Fibroblast of villous mesenchyme (primary cell): Measurements from ENCODE around the gene ASXL2. TPM values are rescaled to one million over a fixed set of nuclear protein-coding genes. Genes with fewer than 3 reads are reported as not detected.
A peak's percentile ranks its signal among the peaks of the same experiment; 100 is the strongest.

Experiments
- DNase-seq: peaks from one replicate; pipeline ENCODE4 v3.0.0-alpha.2; 2010; ENCODE audit warnings: low read depth
- H3K4me3 ChIP-seq: 2 replicates; pipeline ENCODE4 v1.5.1; 2011; ENCODE audit warnings: low read depth, mild to moderate bottlenecking, low read length
- total RNA-seq: library from RNA; depleted of rRNA; stranded (reverse); fragments of >200 nt; gene quantifications from 2 replicates; pipeline ENCODE4 v1.2.3, GENCODE V29; 2012
- TF ChIP-seq, protein P1 (sequence below): IDR thresholded peaks from 2 replicates; pipeline ENCODE4 v1.5.1; 2012; ENCODE audit warnings: low read depth, mild to moderate bottlenecking, low read length; ENCODE audit not compliant: insufficient read depth

ASXL2 gene
- total RNA-seq, 1 donor, result 13.8 TPM

DNA sequence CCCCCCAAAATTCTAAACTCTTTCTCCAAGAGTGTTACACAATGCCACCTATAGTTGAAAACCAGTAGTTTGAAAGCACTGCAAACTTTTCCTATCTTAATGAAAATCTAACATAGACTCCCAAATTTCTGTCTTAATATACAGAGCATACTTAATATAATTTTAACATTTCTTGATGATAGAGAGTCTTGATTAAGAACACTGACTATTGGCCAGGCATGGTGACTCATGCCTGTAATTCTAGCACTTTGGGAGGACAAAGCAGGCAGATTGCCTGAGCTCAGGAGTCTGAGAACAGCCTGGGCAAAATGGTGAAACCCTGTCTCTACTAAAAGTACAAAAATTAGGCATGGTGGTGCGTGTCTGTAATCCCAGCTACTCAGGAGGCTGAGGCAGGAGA, 34.2 kb downstream of the ASXL2 start:
- TF ChIP-seq, protein P1, sequence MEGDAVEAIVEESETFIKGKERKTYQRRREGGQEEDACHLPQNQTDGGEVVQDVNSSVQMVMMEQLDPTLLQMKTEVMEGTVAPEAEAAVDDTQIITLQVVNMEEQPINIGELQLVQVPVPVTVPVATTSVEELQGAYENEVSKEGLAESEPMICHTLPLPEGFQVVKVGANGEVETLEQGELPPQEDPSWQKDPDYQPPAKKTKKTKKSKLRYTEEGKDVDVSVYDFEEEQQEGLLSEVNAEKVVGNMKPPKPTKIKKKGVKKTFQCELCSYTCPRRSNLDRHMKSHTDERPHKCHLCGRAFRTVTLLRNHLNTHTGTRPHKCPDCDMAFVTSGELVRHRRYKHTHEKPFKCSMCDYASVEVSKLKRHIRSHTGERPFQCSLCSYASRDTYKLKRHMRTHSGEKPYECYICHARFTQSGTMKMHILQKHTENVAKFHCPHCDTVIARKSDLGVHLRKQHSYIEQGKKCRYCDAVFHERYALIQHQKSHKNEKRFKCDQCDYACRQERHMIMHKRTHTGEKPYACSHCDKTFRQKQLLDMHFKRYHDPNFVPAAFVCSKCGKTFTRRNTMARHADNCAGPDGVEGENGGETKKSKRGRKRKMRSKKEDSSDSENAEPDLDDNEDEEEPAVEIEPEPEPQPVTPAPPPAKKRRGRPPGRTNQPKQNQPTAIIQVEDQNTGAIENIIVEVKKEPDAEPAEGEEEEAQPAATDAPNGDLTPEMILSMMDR, result no peak
- peak; percentile 48 for DNase-seq
- H3K4me3 ChIP-seq, result no peak overlapping the region

DNA sequence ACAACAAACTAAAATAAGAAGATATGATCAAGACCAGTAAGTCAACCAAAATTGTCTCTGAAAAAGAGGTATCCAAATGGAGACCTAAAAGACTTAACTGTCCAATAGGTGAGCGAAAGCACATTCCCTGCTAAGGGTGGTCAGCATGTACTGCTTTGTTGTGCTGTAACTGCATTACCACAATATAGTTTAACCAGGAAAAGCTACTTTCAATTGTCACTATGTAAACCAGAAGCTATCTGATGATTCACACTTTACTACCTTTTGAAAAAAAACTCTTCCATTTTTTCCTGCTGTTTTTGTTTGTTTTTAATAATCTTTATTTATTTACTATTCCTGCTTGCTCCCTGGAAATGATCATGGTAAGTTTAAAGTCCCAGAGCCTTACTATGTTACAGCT, 36.1 kb downstream of the ASXL2 start:
- no peak overlapping the region for H3K4me3 ChIP-seq
- DNase-seq, result peak; percentile 7
- TF ChIP-seq, protein P1, result no peak

DNA sequence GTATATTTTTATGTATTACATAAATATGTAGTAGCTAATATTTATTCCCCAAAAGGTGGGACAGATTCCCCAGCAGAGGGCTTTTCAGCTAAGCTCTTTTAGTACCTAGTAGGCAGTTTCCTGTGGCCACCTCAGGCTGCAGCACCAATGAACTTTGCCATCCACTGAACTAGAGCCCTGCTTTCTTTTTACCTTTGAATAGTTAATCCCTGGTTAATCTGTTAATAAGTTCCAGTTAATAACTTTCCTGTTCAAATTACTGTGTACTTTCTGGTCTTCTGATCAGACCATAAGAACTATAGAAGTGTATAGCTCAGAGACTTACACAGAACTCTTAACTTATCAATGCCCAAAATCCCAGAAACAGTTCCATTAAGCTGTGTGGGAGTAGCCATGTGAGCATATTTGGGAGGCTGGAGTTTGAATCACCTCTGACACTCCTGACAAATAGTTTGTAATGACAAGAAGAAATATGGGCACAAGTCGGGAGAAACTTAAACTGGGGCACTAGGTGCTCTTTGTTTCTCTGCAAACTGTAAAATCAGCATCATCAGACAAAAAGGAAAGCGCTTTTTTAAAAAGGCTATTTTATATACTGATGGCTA, 40.0 kb downstream of the ASXL2 start:
- TF ChIP-seq, protein P1, result no peak
- no peak for DNase-seq
- no peak overlapping the region for H3K4me3 ChIP-seq

DNA sequence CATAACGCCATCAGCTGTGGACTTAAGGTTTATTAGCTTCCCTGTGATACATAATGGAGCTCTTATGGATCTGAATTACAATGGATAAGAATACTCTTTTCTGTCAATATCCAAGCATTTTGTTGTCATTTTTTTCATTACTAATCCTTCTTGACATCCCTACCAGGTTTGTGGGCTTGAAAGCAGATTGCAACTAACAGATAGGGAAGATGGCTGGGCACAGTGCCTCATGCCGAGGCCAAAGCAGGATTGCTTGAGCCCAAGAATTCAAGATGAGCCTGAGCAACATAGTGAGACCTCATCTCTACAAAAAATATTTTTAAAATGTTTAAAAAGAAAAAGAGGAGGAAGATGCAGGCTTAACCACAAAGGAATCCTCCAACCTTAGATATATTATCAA, 42.4 kb downstream of the ASXL2 start:
- TF ChIP-seq, protein P1, result no peak
- no peak overlapping the region for H3K4me3 ChIP-seq
- no peak for DNase-seq

DNA sequence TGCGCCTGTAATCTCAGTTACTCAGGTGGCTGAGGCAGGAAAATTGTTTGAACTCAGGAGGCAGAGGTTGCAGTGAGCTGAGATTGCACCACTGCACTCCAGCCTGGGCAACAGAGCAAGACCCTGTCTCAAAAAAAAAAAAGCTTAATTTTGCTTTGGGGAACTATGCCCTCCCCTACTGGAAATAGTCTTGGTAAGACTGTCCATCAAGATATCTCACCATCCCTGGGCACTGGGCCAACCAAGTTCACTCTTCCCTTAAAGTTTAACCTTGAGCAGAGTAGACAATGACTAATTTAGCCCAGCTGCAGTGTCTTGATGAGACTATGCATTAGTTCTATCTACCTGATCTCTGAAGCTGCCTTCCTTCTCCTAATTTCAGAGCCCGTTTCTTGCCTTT, 44.7 kb downstream of the ASXL2 start:
- H3K4me3 ChIP-seq, result no peak overlapping the region
- no peak for DNase-seq
- TF ChIP-seq, protein P1, result no peak

DNA sequence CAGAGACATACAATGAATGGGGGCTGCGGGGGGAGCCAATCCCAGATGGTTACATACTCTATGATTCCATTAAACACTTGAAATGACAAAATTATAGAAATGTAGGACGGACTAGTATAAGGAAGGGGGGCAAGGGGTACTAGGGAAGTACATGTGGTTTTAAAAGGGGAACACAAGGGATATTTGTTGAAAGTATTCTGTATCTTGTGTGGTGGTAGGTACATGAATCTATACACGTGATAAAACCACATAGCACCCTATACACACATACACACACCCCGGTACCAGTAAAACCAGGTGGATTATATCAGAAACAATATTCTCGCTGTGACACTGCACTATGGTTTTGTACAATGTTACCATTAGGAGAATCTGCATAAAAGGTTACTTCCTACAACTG, 45.4 kb downstream of the ASXL2 start:
- DNase-seq, result no peak

More for the DNA sequence above, 45.4 kb downstream of the ASXL2 start:
- no peak overlapping the region for H3K4me3 ChIP-seq
- TF ChIP-seq, protein P1, result no peak
